Ascending aorta (tissue), 2 donors: Measurements from ENCODE around the gene HPS4. TPM values are rescaled to one million over a fixed set of nuclear protein-coding genes. Genes with fewer than 3 reads are reported as not detected.
"Not testable (repeated sequence)": the region's sequence is repeated elsewhere in the genome, so short reads cannot be mapped to it uniquely, and the experiment has no call there.

Experiments
- DNase-seq, 2 donors: peaks; one replicate each; pipeline ENCODE4 v3.0.0-alpha.2; 2019; ENCODE audit warnings: low spot score in 2 of 2
- H3K27ac ChIP-seq, 2 donors: fragments of 200-600 bp; sonication (generic); one replicate each; pipeline ENCODE4 v1.5.1; 2016 to 2017; ENCODE audit warnings: mild to moderate bottlenecking in 1 of 2
- H3K27me3 ChIP-seq: fragments of 200-600 bp; sonication (generic); one replicate; pipeline ENCODE4 v1.5.1; 2017
- H3K36me3 ChIP-seq, 2 donors: fragments of 200-600 bp; sonication (generic); one replicate each; pipeline ENCODE4 v1.5.1; 2016
- H3K4me1 ChIP-seq, 2 donors: fragments of 200-600 bp; sonication (generic); one replicate each; pipeline ENCODE4 v1.5.1; 2016 to 2017; ENCODE audit warnings: mild to moderate bottlenecking in 1 of 2
- H3K4me3 ChIP-seq, 2 donors: fragments of 200-600 bp; sonication (generic); one replicate each; pipeline ENCODE4 v1.5.1; 2016 to 2017; ENCODE audit warnings: mild to moderate bottlenecking in 1 of 2
- H3K9me3 ChIP-seq, 2 donors: fragments of 200-600 bp; sonication (generic); one replicate each; pipeline ENCODE4 v1.5.1; 2016
- intact Hi-C: fragments of 100-400 bp; cut with DNase I; formaldehyde crosslinking; loops from one replicate; pipeline ENCODE4 v1.15.1; 2023
- total RNA-seq: library from RNA; depleted of rRNA; stranded (reverse); fragments of >200 nt; gene quantifications from one replicate; pipeline ENCODE4 v1.1.0, GENCODE V29; 2016
- TF ChIP-seq, protein P1 (sequence below), 3 experiments: fragments of 200-600 bp in 2 of 3; fragments of 450-650 bp in 1 of 3; sonication (generic) in 2 of 3; IDR thresholded peaks; one replicate each; pipeline ENCODE4 v1.5.1; 2016 to 2019; ENCODE audit warnings: antibody characterized with exemption in 3 of 3, mild to moderate bottlenecking in 1 of 3, moderate library complexity in 1 of 3

HPS4 gene
- total RNA-seq, 1 donor from 2014 or later: 39.3 TPM

DNA sequence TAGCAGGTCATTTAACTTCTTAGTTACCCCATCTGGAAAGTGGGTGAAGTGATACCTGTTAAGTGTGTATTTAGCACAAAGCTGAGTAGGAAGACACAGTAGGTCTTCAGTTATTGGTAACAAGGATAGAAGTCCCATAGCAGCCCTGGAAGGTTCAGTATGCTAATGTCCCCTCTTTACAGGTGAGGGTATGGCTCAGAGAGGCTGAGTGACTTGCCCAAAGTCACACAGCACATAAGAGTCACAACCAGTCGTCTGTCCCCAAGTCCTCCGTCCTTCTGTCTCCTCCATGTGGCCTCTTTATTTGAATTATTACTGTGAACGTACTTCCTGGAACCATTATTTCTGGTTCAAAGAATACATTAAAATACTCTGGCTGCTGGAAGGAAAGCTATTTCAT lies 44.0 kb downstream of the HPS4 start:
- Histone ChIP-seq H3K27ac (no peak overlapping the region), H3K9me3 (no peaks in the 10 kb centered on the region), H3K36me3 (no peaks in the 10 kb centered on the region), H3K4me3 (no peak overlapping the region), H3K4me1 (no peaks in the 10 kb centered on the region), H3K27me3 (no peaks in the 10 kb centered on the region)
- intact Hi-C loops: no loop called here
- DNase-seq: no peak
- TF ChIP-seq, protein P1, sequence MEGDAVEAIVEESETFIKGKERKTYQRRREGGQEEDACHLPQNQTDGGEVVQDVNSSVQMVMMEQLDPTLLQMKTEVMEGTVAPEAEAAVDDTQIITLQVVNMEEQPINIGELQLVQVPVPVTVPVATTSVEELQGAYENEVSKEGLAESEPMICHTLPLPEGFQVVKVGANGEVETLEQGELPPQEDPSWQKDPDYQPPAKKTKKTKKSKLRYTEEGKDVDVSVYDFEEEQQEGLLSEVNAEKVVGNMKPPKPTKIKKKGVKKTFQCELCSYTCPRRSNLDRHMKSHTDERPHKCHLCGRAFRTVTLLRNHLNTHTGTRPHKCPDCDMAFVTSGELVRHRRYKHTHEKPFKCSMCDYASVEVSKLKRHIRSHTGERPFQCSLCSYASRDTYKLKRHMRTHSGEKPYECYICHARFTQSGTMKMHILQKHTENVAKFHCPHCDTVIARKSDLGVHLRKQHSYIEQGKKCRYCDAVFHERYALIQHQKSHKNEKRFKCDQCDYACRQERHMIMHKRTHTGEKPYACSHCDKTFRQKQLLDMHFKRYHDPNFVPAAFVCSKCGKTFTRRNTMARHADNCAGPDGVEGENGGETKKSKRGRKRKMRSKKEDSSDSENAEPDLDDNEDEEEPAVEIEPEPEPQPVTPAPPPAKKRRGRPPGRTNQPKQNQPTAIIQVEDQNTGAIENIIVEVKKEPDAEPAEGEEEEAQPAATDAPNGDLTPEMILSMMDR (IDR thresholded peaks at IDR 0.05): no peak

DNA sequence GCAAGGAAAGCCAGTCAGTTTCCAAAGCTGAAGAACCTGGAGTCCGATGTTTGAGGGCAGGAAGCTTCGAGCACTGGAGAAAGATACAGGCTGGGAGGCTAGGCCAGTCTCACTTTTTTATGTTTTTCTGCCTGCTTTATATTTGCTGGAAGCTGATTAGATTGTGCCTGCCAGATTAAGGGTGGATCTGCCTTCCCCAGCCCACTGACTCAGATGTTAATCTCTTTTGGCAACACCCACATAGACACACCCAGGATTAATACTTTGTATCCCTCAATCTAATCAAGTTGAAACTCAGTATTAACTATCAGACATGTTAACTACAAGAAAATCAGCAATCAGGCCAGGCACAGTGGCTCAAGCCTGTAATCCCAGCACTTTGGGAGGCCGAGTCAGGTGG lies 44.8 kb downstream of the HPS4 start:
- DNase-seq, H3K4me3 ChIP-seq, H3K36me3 ChIP-seq, H3K4me1 ChIP-seq, H3K27me3 ChIP-seq, H3K9me3 ChIP-seq, intact Hi-C loops, H3K27ac ChIP-seq: not testable (repeated sequence)

DNA sequence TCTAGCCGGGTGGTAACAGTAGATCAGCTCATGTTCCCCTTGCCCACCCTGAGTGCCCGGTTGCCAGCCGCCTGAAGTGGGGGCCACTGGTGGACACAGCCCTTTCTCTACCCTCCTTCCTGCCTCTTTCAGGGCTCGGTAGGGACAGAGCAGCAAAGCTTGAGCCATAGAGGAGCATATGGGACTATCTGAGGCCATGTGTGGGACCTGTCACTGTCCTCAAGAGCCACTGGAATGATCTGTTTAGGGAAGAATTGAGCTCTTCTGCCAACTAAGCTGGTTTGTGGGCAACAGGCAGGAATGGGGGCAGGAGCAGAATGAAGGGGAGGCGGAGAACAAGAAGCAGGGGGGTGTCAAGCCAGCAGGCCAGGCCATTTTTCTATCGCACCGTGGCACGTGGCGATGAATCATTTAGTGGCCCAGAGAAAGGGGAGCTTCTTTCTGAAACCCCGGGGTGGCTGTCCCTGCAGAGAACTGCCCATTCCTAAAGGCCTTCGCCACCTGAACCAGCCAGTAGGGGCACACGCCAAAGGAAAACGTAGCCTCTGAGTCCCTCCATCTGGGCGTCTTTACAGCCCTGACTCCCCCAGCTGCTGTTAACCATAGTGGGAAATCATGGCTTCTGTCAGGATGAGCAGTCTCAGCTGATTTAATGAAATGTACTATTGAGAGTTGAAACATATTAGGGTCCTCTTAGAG lies 45.7 kb downstream of the HPS4 start:
- intact Hi-C loops: no loop called here
- Histone ChIP-seq H3K27ac (no peak overlapping the region), H3K36me3 (no peaks in the 10 kb centered on the region), H3K4me1 (no peaks in the 10 kb centered on the region), H3K9me3 (no peaks in the 10 kb centered on the region), H3K4me3 (no peak overlapping the region), H3K27me3 (no peaks in the 10 kb centered on the region)
- DNase-seq: no peak
- TF ChIP-seq, protein P1 (IDR thresholded peaks at IDR 0.05): no peak

DNA sequence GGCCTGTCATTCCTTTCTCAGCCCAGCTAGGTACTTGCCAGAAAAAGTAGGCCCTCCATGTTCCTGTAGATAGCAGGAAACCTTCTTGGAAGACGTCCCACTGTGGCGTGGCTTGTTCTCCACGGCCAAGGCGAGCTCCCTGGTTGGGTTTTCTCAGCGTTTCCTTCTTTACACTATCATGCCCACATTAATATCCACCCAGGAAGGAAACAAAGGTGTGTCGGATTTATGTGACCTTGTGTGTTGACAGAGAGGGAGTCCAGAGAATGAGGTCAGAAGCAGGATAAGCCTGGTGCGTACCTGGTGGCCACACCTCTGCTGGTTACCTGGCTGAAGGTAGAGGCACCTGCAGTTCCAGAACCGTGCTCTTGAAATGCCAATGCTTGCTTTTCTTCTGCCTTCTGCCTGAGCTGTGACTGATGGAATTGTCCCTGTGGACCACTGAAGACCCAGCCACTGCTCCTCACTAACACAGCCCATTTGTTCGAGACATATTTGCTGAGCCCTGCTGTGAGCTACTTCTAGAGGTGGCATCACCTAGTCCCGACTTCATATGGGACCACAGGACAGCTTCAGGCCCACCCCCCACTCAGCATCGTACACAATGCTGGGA lies 46.6 kb downstream of the HPS4 start:
- H3K27me3 ChIP-seq: no peaks in the 10 kb centered on the region
- H3K36me3 ChIP-seq: no peaks in the 10 kb centered on the region
- no peak overlapping the region for H3K27ac ChIP-seq
- no peak overlapping the region for H3K4me3 ChIP-seq
- TF ChIP-seq, protein P1 (IDR thresholded peaks at IDR 0.05): no peak
- H3K4me1 ChIP-seq: no peaks in the 10 kb centered on the region
- no peaks in the 10 kb centered on the region for H3K9me3 ChIP-seq
- intact Hi-C loops: no loop called here
- no peak for DNase-seq

DNA sequence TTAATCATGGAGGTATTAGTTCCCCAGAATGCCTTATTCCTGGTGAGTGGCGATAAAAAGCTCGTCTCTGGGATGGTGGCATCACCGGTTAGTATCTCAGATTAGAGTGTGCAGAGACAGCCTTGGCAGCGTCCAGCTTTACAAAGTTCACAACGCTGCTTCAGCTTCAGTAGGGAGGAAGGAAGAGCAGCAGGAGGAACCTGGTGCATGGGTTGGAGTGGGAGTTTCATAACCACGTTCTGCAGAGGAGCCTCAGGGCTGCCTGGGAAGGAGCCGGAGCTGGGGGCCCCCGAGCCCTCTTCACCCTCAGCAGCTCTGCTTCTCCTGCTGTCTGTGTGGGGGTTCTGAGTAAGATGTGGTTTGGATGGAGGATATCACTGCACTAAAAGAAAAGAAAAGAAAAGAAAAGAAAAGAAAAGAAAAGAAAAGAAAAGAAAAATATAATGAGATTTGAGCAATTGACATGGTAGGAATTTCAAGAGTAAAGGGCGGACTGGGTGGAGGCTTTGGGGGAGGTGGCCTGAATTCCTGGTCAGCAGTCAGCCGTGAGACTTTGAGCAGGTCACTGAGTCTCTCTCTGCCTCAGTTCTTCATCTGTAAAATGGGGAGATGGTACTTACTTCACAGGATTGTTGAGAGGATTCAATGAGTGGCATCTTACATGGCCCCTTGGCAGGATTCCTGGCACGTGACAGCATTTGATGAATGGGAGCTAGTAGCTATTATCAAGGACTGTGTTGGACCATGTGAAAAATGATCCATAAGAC lies 48.1 kb downstream of the HPS4 start:
- no peaks in the 10 kb centered on the region for H3K27me3 ChIP-seq

More for the DNA sequence above, 48.1 kb downstream of the HPS4 start:
- no peaks in the 10 kb centered on the region for H3K4me1 ChIP-seq
- TF ChIP-seq, protein P1 (IDR thresholded peaks at IDR 0.05): no peak
- no peaks in the 10 kb centered on the region for H3K36me3 ChIP-seq
- H3K9me3 ChIP-seq: no peaks in the 10 kb centered on the region
- H3K4me3 ChIP-seq: no peak overlapping the region
- intact Hi-C loops: no loop called here
- DNase-seq: no peak
- no peak overlapping the region for H3K27ac ChIP-seq
